GM23338 (cell line): Measurements from ENCODE around the gene FHL1. TPM values are rescaled to one million over a fixed set of nuclear protein-coding genes. Genes with fewer than 3 reads are reported as not detected.

Source experiments
- ATAC-seq: fragments of 200-7000 bp; cut with Tn5 transposase; 3 replicates; pipeline ENCODE4 v1.9.1; 2020
- DNase-seq: peaks from one replicate; pipeline ENCODE4 v3.0.0-alpha.2; 2015; ENCODE audit warnings: low spot score
- H2AFZ ChIP-seq: fragments of 200-600 bp; sonication (generic); 2 replicates; pipeline ENCODE4 v1.8.0; 2016; ENCODE audit warnings: antibody characterized with exemption, mild to moderate bottlenecking, moderate library complexity
- H3F3A ChIP-seq: fragments of 200-600 bp; sonication (generic); replicated peaks from 2 replicates; pipeline ENCODE4 v1.8.0; 2017; ENCODE audit warnings: antibody characterized with exemption, mixed run types, low read depth
- H3K27ac ChIP-seq: fragments of 200-600 bp; sonication (generic); 2 replicates; pipeline ENCODE4 v1.6.1; 2016; ENCODE audit warnings: low read depth
- H3K27me3 ChIP-seq: fragments of 200-600 bp; sonication (generic); 2 replicates; pipeline ENCODE4 v1.8.0; 2016; ENCODE audit warnings: mild to moderate bottlenecking, mixed run types, moderate library complexity; ENCODE audit not compliant: insufficient read depth
- H3K36me3 ChIP-seq: fragments of 200-600 bp; sonication (generic); 2 replicates; pipeline ENCODE4 v1.8.0; 2016; ENCODE audit warnings: mild to moderate bottlenecking; ENCODE audit not compliant: insufficient read depth
- H3K4me1 ChIP-seq: fragments of 200-600 bp; sonication (generic); 2 replicates; pipeline ENCODE4 v1.8.0; 2016; ENCODE audit warnings: mild to moderate bottlenecking, moderate library complexity; ENCODE audit not compliant: insufficient read depth
- H3K4me2 ChIP-seq: fragments of 200-600 bp; sonication (generic); 2 replicates; pipeline ENCODE4 v1.7.1; 2017; ENCODE audit warnings: mixed run types
- H3K4me3 ChIP-seq: fragments of 200-600 bp; sonication (generic); 2 replicates; pipeline ENCODE4 v1.6.1; 2016; ENCODE audit warnings: mixed run types
- H3K79me2 ChIP-seq: fragments of 200-600 bp; sonication (generic); replicated peaks from 2 replicates; pipeline ENCODE4 v1.8.0; 2017; ENCODE audit warnings: mild to moderate bottlenecking; ENCODE audit not compliant: insufficient read depth
- H3K9me2 ChIP-seq: fragments of 200-600 bp; sonication (generic); 2 replicates; pipeline ENCODE4 v1.8.0; 2017; ENCODE audit not compliant: insufficient read depth
- H4K20me1 ChIP-seq: fragments of 200-600 bp; sonication (generic); replicated peaks from 2 replicates; pipeline ENCODE4 v1.8.0; 2017; ENCODE audit warnings: mild to moderate bottlenecking; ENCODE audit not compliant: insufficient read depth
- H3K27ac Mint-ChIP-seq: 2 replicates; pipeline ENCODE4 v1.8.0; 2020; ENCODE audit warnings: inconsistent platforms, mild to moderate bottlenecking, moderate library complexity, mixed read lengths
- H3K27me3 Mint-ChIP-seq: 3 replicates; pipeline ENCODE4 v1.8.0; 2022; ENCODE audit warnings: low read depth, mild to moderate bottlenecking, moderate library complexity, mixed read lengths, inconsistent platforms; ENCODE audit not compliant: insufficient read depth, poor library complexity
- H3K36me3 Mint-ChIP-seq: 3 replicates; pipeline ENCODE4 v1.8.0; 2021; ENCODE audit warnings: low read depth, mild to moderate bottlenecking, inconsistent platforms, moderate library complexity, mixed read lengths
- H3K4me1 Mint-ChIP-seq: 3 replicates; pipeline ENCODE4 v1.8.0; 2020; ENCODE audit warnings: mild to moderate bottlenecking, inconsistent platforms, mixed read lengths
- H3K4me3 Mint-ChIP-seq: 3 replicates; pipeline ENCODE4 v1.8.0; 2021; ENCODE audit warnings: moderate library complexity, mild to moderate bottlenecking, inconsistent platforms, mixed read lengths
- H3K9me3 Mint-ChIP-seq: 3 replicates; pipeline ENCODE4 v1.8.0; 2020; ENCODE audit warnings: moderate library complexity, mild to moderate bottlenecking, inconsistent platforms, mixed read lengths
- ETS1 ChIP-seq: IDR thresholded peaks from 2 replicates; pipeline ENCODE4 v1.6.1; 2016; ENCODE audit warnings: antibody characterized with exemption
- EZH2 ChIP-seq: fragments of 200-600 bp; sonication (generic); IDR thresholded peaks from one replicate; pipeline ENCODE4 v1.8.0; 2017; ENCODE audit warnings: antibody characterized with exemption, mild to moderate bottlenecking, low read depth; ENCODE audit not compliant: unreplicated experiment
- EZH2phosphoT487 ChIP-seq: fragments of 200-600 bp; sonication (generic); IDR thresholded peaks from one replicate; pipeline ENCODE4 v1.8.1; 2018; ENCODE audit warnings: antibody characterized with exemption; ENCODE audit not compliant: unreplicated experiment
- JUNB ChIP-seq: IDR thresholded peaks from one replicate; pipeline ENCODE4 v1.6.1; 2016; ENCODE audit warnings: antibody characterized with exemption; ENCODE audit not compliant: unreplicated experiment
- POLR2AphosphoS5 ChIP-seq: IDR thresholded peaks from 2 replicates; pipeline ENCODE4 v1.6.1; 2016; ENCODE audit warnings: antibody characterized with exemption, low read depth
- ZNF114 ChIP-seq: fragments of 250-450 bp; sonication (Bioruptor Pico); IDR thresholded peaks from 2 replicates; pipeline ENCODE4 v1.5.0; 2020; ENCODE audit warnings: mild to moderate bottlenecking, moderate library complexity
- ZNF331 ChIP-seq: fragments of 250-450 bp; sonication (Bioruptor Pico); IDR thresholded peaks from 2 replicates; pipeline ENCODE4 v1.5.0; 2020; ENCODE audit warnings: low read depth, mild to moderate bottlenecking, moderate library complexity
- ZNF462 ChIP-seq: fragments of 250-450 bp; sonication (Bioruptor Pico); IDR thresholded peaks from 2 replicates; pipeline ENCODE4 v1.5.0; 2020; ENCODE audit warnings: mild to moderate bottlenecking, moderate library complexity
- polyA plus RNA-seq: library from polyadenylated mRNA; unstranded; fragments of >200 nt; fragmentation: Nextera tagmentation; extraction: Ambion mirVana; gene quantifications from 2 replicates; pipeline ENCODE4 v1.2.1, GENCODE V29; 2016
- total RNA-seq: library from RNA; depleted of rRNA; stranded (reverse); fragments of >200 nt; shearing (Covaris generic); gene quantifications from 2 replicates; pipeline ENCODE4 v1.2.3, GENCODE V29; 2014

FHL1 gene
- total and polyA plus RNA-seq, 2 experiments from 2014 or later, result 47.9 to 60.4 TPM

DNA sequence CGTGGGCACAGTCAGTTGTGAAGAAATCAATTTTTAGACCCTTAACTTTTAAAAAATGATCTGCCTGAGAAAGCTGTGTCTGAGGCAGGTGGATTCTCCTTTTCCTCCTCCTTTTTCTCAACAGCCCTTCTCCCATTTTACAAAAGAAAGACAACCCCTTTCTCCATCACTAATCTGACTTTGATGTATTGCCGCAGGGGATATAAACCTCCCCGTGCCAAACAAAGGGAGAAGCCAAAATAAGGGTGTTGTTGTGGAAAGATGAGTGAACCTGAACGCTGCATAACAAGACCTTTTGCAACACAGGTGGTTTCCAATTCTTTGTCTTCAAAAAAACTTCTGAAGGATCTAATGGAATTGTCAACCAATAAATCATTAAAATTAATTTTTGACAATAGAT, 8.4 kb upstream of the FHL1 start (continued):
- TF ChIP-seq ZNF462 (CRISPR knock-in tag) (no peak), ZNF331 (CRISPR knock-in tag) (no peak), EZH2 (no peak)

GRCh38 chrX:136141569-136141968, 5.8 kb upstream of the FHL1 start:
- Histone ChIP-seq H4K20me1 (no peaks in the 10 kb centered on the region), H3F3A (no peaks in the 10 kb centered on the region), H2AFZ (no peak overlapping the region), H3K79me2 (no peaks in the 10 kb centered on the region), H3K4me3 (no peak overlapping the region), H3K36me3 (no peaks in the 10 kb centered on the region), H3K4me1 (no peaks in the 10 kb centered on the region), H3K27me3 (peaks cover 21% of the 10 kb centered on the region), H3K4me2 (no peak overlapping the region), H3K9me2 (no peaks in the 10 kb centered on the region), H3K27ac (no peak overlapping the region)
- H3K27me3 Mint-ChIP-seq, result peaks cover 15% of the 10 kb centered on the region
- H3K9me3 Mint-ChIP-seq, result peaks cover 2% of the 10 kb centered on the region; the same call in 1 of the 3 replicates
- ATAC-seq (no peak), DNase-seq (no peak)
- no peak overlapping the region for H3K4me3 Mint-ChIP-seq
- peaks cover 7% of the 10 kb centered on the region for H3K4me1 Mint-ChIP-seq
- no peak overlapping the region for H3K27ac Mint-ChIP-seq
- no peaks in the 10 kb centered on the region for H3K36me3 Mint-ChIP-seq
- TF ChIP-seq ETS1 (no peak), JUNB (no peak), ZNF462 (CRISPR knock-in tag) (no peak), ZNF114 (CRISPR knock-in tag) (no peak), EZH2 (no peak), POLR2AphosphoS5 (no peak), EZH2phosphoT487 (no peak), ZNF331 (CRISPR knock-in tag) (no peak)
